H7 (cell line): Measurements from ENCODE around the gene ADARB2. TPM values are rescaled to one million over a fixed set of nuclear protein-coding genes. Genes with fewer than 3 reads are reported as not detected.

ENCODE experiments used
- DNase-seq: peaks from one replicate; pipeline ENCODE4 v3.0.0; 2012
- H3K27me3 ChIP-seq: 2 replicates; pipeline ENCODE4 v1.6.0; 2011; ENCODE audit warnings: mild to moderate bottlenecking, low read length; ENCODE audit not compliant: control insufficient read depth, insufficient read depth
- H3K36me3 ChIP-seq: replicated peaks from 2 replicates; pipeline ENCODE4 v1.5.1; 2011; ENCODE audit warnings: low read length; ENCODE audit not compliant: control insufficient read depth, insufficient read depth
- H3K4me3 ChIP-seq: 2 replicates; pipeline ENCODE4 v1.5.1; 2011; ENCODE audit warnings: low read depth, mild to moderate bottlenecking, control low read depth, low read length, moderate library complexity; ENCODE audit not compliant: insufficient read depth
- total RNA-seq: library from RNA; depleted of rRNA; stranded (reverse); fragments of >200 nt; shearing (Covaris generic); gene quantifications from 2 replicates; pipeline ENCODE4 v1.2.3, GENCODE V29; 2014

Gene ADARB2
- total RNA-seq, 1 experiment from 2014 or later, result 1.5 TPM

DNA sequence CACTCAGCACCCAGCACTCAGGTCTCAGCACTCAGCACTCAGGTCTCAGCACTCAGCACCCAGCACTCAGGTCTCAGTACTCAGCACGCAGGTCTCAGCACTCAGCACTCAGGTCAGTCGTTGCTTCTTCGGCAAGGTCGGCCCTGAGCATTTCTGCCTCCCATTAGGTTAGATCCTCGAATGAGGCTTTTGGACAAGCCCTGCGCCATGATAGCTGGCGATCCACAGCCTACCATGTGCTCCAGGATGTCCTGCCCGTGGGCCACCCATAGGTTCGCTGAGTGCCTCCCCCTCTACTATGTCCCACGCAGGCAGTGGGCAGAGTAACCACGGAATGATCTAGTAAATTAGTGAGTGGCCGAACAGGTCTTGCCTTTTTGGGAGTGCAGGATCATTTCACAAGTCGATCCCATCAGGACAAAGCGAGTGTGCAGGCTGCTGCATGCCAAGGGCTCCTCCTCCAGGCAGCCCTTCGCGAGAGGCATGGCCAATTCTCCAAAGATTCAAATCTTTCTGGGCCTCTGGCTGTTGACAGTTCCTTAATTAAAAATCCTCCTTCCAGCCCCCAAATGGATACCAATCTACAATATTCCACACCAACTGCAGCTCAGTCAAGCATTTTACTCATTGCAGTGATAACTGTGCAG lies 206.3 kb downstream of the ADARB2 start:
- Histone ChIP-seq H3K4me3 (no peak overlapping the region), H3K36me3 (no peaks in the 10 kb centered on the region), H3K27me3 (no peaks in the 10 kb centered on the region)
- no peak for DNase-seq

DNA sequence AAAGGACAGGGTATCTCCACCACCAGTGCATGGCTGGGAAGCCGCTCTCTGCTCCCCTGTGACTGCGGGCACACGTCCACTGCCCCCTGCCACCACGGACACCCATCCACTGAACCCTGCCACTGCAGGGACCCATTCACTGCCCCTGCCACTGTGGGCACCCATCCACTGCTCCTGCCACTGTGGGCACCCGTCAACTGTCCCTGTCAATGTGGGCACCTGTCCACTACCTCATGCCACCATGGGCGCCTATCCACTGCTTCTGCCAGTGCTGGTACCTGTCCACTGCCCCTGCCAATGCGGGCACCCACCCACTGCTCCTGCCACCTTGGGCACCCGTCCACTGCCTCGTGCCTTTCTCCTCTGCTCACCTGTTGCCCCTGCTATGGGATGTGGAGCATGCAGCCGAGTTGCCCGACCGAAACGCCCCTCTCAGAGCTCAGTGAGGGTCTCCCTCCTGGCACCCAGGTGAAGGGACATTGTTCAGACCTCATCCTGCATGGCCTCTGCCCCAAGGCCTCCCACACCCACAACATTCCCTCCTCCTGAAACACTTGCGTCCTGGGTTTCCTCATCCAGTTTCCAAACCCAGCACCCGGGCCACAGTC lies 207.4 kb downstream of the ADARB2 start:
- no peaks in the 10 kb centered on the region for H3K27me3 ChIP-seq
- H3K4me3 ChIP-seq, result no peak overlapping the region
- no peak for DNase-seq
- no peaks in the 10 kb centered on the region for H3K36me3 ChIP-seq

DNA sequence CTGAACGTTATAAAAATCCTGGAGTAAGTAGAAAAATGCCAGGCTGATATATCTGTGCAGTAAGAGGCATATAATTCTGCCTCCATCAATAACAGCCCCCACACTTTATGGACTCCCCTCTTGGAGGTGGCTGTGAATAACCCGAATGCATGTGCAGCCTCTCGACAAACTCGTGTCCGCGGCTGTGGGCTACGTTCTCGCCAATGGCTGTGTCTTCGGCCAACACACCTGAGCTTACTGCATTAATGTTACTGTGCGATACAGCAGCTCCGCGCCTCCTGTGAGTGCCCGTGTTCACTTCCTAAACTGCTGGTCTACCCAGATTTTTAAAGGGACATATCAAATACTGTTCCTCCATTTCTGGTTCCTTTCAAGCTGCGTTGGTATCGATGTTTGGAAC lies 209.4 kb downstream of the ADARB2 start:
- no peaks in the 10 kb centered on the region for H3K27me3 ChIP-seq
- no peaks in the 10 kb centered on the region for H3K36me3 ChIP-seq
- H3K4me3 ChIP-seq, result no peak overlapping the region
- no peak for DNase-seq

DNA sequence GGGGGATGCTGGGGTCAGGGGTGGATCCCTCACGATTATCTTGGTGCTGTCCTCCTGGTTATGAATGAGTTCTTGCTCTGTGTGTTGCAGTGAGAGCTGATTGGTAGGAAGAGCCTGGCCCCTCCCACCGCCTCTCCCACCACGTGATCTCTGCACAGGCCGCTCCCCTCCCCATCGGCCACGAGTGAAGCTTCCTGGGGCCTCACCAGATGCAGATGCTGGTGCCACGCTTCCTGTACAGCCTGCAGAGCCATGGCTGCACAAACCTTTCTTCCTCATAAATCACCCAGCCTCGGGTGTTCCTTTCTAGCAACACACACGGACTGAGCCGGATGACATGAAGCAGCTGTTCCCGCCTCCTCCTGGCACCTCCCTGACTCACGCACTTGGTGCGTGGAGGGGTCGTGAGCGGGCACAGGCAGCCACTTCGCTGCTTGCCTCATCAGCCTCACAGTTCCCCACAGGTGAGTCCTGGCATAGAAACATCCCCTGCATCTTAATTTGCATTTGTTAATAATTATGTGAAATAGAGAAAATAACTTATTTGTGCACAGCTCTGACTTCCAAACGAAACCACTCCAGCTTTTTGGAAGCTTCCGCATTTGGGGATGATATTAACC lies 210.8 kb downstream of the ADARB2 start:
- H3K36me3 ChIP-seq, result no peaks in the 10 kb centered on the region
- peak; percentile 70 for DNase-seq
- no peaks in the 10 kb centered on the region for H3K27me3 ChIP-seq
- H3K4me3 ChIP-seq, result no peak overlapping the region

DNA sequence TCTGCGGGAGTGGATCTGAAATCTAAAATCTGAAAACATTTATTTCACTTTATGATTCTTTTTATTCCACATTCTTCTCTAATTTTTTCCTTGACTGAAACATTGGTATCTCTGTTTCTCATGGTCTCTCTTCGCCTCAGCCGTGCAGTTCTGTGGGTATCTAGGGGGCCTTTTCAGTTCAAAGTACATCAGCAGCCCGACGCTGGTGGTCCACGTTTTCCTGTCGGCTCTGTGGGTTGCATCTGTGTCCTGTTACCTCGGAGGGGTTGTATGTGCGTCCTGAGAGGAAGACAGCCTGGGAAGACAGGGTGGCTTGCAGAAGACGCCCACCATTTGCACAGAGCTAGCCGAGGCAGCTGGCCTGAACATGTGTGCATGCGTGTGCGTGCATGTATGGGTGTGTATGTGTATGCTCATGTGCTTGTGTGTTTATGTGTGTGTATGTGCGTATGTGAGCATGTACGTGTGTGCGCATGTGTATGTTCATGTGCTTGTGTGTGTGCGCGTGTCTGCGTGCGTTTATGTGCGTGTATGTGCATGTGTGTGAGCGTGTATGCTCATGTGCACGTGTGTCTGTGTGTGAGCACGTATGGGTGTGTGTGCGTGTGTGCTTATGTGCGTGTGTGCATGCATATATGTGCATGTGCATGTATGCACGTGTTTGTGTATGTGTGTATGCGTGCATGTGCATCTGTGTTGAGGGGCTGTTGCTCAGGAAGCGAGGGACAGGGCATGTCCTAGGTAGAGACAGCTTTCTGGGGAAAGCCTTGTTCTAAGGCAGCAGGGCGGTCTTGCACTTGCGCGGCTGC lies 211.8 kb downstream of the ADARB2 start:
- Histone ChIP-seq H3K27me3 (no peaks in the 10 kb centered on the region), H3K4me3 (no peak overlapping the region), H3K36me3 (no peaks in the 10 kb centered on the region)
- no peak for DNase-seq

DNA sequence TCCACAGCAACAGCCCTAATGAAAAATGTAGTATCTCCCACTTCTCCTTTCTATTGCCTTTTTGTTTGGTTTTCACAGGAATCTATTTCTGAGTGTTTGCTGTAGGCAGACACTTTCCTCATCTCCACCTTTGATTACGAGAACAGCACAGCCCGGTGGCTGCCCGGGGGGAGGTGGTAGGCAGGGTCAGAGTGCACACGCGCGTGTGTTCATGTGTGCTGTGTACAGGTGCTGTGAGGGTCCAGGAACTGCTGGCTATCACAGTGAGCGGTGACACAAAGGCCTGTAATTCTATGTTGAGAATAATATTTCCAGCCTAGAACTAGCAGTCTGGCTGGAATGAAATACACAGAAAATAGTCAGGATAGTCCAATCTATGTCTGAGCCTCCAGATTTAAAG lies 212.8 kb downstream of the ADARB2 start:
- no peak overlapping the region for H3K4me3 ChIP-seq
- no peaks in the 10 kb centered on the region for H3K36me3 ChIP-seq
- DNase-seq, result no peak
- no peaks in the 10 kb centered on the region for H3K27me3 ChIP-seq

DNA sequence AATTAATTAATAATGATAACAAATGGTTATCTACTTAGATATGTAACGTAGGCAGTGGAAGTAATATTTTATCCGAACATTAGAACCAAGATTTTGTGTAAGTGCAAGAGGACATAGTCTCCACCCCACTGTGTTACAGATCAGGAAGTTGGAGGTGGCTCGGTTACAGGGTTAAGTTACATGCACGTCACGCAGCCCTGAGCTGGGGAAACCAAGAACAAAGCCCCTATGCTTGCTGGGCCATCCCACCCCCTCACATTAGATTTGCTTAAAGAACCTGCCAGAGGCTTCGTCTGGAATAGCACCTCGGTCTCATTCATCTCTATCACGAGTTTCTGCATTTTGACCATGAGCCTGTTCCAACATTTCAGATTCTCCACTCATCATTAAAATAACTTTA lies 214.1 kb downstream of the ADARB2 start:
- no peak overlapping the region for H3K4me3 ChIP-seq
- no peak for DNase-seq
- H3K36me3 ChIP-seq, result no peaks in the 10 kb centered on the region
- no peaks in the 10 kb centered on the region for H3K27me3 ChIP-seq

DNA sequence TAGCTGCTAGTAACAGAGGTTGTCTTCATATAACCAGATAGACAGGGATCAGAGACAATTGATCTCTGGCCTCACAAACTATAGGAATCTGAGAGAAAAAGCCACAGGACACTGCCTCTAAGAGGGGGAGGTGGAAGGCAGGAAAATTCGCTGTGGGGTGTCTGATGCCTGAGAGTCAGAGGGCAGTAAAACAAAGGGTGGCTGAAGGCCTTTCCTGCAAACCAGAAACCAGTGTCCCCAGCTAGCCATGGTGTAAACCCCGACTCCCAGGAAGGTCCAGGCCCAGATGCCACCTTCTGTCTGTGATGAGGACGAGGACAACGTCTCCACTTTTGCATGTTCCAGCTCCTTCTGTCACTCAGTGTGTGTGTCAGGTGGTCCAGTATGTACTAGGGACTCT lies 215.1 kb downstream of the ADARB2 start:
- Histone ChIP-seq H3K4me3 (no peak overlapping the region), H3K36me3 (no peaks in the 10 kb centered on the region), H3K27me3 (no peaks in the 10 kb centered on the region)
- DNase-seq, result no peak

DNA sequence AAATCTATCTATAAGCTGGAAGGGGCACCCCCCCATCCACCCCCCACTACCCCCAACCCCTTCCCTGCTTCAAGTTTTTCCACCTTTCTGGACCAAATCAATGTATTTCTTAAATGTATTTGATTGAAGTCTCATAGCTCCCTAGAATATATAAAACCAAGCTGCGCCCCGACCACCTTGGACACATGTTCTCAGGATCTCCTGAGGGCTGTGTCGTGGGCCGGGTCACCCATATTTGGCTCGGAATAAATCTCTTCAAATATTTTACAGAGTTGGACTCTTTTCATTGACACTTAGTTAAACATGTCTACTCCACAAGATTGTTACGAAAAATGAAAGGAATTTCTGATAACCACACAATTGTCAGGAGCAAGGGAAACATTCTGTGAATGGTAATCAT lies 215.6 kb downstream of the ADARB2 start:
- Histone ChIP-seq H3K27me3 (no peaks in the 10 kb centered on the region), H3K36me3 (no peaks in the 10 kb centered on the region), H3K4me3 (no peak overlapping the region)
- no peak for DNase-seq

DNA sequence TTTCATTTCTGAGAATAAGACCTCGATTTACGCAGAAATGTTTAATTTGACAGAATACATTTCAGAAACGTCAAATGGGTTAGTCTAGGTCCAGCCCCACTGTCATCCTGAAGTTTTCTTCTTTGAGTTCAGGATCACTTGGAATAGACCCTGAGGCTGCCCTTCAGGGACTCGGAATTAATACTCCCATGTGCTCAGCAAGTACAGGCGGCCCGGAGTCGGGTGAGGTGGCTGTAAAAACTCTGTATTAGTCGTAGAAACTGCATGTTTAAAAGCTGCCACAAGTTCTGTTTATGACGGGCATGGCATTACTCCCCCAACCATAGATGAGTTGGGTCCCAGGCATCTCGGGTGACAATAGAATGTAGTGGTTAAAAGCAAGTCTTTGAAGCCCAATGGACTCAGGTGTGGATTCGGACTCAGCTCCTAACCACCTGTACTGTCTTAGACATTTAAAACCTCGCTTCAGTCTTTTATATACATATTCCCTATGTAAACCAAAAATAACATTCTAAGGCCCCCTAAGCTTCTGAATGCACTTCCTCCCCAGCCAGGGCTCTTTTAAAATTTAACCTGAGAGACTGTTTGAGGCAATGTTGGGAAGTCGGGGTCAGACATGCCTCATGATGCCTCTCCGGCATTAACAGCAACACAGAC lies 216.3 kb downstream of the ADARB2 start:
- Histone ChIP-seq H3K4me3 (no peak overlapping the region), H3K27me3 (no peaks in the 10 kb centered on the region), H3K36me3 (no peaks in the 10 kb centered on the region)
- no peak for DNase-seq

DNA sequence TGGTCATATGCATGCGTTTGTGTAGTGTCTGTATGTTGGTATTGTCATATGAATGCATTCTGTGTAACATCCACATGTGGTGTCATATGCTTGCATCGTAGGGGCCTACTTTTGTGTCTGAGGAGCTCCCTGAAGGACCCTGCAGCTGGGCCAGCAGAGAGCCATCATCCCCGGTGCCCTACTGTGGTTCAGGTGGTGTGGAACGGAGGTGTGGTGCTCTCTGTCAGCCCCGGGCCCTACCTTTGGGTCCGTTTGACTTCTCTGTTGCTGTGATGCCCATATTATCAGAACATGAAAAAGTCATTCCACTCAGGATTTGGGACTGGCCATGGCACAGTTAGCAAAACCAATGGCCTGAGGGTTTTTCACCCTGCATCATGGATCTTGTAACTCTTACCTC lies 217.9 kb downstream of the ADARB2 start:
- no peak overlapping the region for H3K4me3 ChIP-seq
- DNase-seq, result peak; percentile 10
- no peaks in the 10 kb centered on the region for H3K27me3 ChIP-seq
- no peaks in the 10 kb centered on the region for H3K36me3 ChIP-seq

DNA sequence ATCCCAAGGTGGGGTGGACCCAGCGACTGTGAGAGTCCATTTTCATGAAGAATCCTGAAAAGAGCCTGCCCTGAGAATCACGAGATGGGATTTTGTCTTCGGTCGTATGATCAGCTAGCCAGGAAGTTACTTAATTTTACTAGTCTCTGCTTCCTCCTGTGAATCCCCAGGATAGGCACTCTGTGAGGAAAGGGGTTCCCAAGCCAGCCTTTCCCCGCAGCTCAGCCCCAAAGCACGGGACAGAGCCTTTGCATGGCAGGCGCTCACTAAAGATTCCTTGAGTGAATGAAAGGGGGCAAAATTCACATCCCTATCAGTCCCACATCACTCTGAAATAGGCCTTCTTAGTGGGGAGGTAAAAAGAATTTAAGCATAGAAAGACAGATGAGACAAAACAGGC lies 219.6 kb downstream of the ADARB2 start:
- peak; percentile 17 for DNase-seq
- no peaks in the 10 kb centered on the region for H3K36me3 ChIP-seq
- no peaks in the 10 kb centered on the region for H3K27me3 ChIP-seq
- no peak overlapping the region for H3K4me3 ChIP-seq

DNA sequence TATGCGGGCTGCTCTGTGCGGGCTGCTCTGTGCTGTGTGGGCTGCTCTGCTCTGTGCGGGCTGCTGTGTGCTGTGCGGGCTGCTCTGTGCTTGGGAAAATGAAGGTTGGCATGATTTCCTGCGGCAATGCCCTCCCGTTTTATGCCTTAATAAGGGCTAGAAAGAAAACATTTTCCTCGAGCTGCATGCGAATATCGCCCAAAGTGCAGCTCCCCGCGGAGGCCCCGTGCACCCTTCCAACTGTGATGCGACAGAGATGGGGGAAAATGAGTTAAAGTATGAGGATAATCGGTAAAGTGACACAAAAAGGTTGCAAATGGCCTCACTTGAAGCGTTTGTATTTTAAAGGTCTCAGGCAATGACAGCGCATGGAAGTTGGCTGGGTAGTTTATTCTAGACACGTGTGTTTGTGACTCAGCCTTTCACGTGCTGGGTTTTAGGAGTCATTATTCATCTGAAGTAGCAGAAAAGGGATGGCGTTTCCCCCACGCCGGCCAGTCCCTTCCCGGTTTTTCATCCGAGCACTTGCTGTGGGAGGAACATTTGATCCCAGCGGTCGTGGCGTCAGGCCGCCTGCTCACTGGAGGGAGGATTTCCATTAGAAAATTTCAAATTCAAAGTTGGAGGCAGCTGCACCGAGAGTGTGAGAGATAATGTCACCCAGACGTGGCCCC lies 220.7 kb downstream of the ADARB2 start:
- Histone ChIP-seq H3K36me3 (no peaks in the 10 kb centered on the region), H3K4me3 (no peak overlapping the region), H3K27me3 (no peaks in the 10 kb centered on the region)
- DNase-seq, result peak; percentile 13
